ENCODE data around the gene RBMS1. TPM values are rescaled to one million over a fixed set of nuclear protein-coding genes. Genes with fewer than 3 reads are reported as not detected.

RBMS1 gene
- total and polyA plus RNA-seq, 2 of the 4 experiments (the other 2 are of a cell fraction), result 43.5 to 64.9 TPM

DNA sequence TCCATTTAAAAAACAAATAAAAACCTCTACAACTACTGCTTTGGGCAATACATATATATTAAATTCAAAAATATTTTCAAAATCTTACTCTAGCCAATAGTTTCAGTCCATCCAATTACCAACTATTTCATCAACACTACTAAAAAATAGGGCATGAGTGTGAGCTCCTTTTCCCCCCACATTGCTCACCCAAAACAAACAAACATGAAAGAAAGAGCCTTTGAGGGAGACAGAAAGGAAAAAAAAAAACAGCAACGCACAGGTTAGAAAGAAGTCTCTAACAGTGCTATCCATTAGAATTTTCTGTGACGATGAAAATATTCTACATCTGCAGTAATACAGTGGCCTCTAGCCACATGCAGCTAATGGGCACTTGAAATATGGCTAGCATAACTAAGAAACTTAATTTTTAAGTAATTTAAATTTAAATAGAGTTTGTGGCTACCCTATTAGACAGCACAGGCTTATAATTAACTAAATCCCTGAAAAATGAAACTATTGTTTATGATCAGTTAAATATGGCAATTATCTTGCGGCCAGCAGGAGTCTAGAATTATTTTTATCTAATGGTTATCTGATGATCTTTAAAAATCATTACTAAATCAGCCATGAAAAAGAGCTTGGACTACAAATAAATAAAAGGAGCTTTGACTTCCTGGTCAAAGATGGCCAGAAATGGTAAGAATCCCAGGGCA, 59.2 kb downstream of the RBMS1 start:
- dilution Hi-C loops (cut with HindIII; ENCODE audit: low sequenced_read_pairs, unreplicated experiment), result no loop called here
- in situ Hi-C loops (cut with MboI; ENCODE audit: low sequenced_read_pairs), result no loop called here

More for the DNA sequence above, 59.2 kb downstream of the RBMS1 start:
- intact Hi-C loops (cut with micrococcal nuclease), result no loop called here
- Histone ChIP-seq H3K79me1 (ENCODE audit: low read depth in 1 of 2, low read length in 2 of 2) (peaks cover 29 to 59% of the 10 kb centered on the region in 2 experiments), H2AK5ac (ENCODE audit: low read depth, low read length) (no peak overlapping the region), H3K27ac (ENCODE audit: insufficient read depth, low read length) (no peak overlapping the region), H3K27me3 (ENCODE audit: control insufficient read depth, insufficient read depth, low read length) (no peaks in the 10 kb centered on the region), H4K5ac (ENCODE audit: low read depth, low read length) (no peak overlapping the region), H2AK9ac (replicated peaks; ENCODE audit: low read depth, low read length, poor library complexity) (no peak overlapping the region), H3K4me2 (ENCODE audit: low read depth, low read length) (no peak overlapping the region), H3K4ac (ENCODE audit: low read depth, low read length) (no peak overlapping the region), H2BK15ac (ENCODE audit: low read depth, low read length) (no peak overlapping the region), H4K8ac (ENCODE audit: low read depth in 2 of 2, low read length in 2 of 2) (peak overlapping the region in 1 of 2 experiments; percentile 57; a peak in 1 of 4 replicates), H2BK120ac (ENCODE audit: low read depth, low read length) (no peak overlapping the region), H3K56ac (ENCODE audit: extremely low read depth, insufficient read depth, low read length) (no peak overlapping the region), H3K4me1 (ENCODE audit: control insufficient read depth, insufficient read depth, low read length) (peaks cover 7% of the 10 kb centered on the region; the same call in 1 of the 2 replicates), H3K9me3 (ENCODE audit: control insufficient read depth, insufficient read depth, low read length) (peaks cover 4% of the 10 kb centered on the region), H3K9me1 (ENCODE audit: insufficient read depth, low read length) (peaks cover 2% of the 10 kb centered on the region; the same call in 1 of the 2 replicates), H2BK20ac (ENCODE audit: low read depth, low read length) (no peak overlapping the region), H3K9ac (ENCODE audit: low read depth, low read length) (no peak overlapping the region), H3K23ac (ENCODE audit: low read depth, low read length) (no peak overlapping the region), H3K4me3 (ENCODE audit: insufficient read depth, low read depth, low read length) (no peak overlapping the region), H3K14ac (replicated peaks; ENCODE audit: low read depth, low read length) (peak overlapping the region; percentile 52), H4K91ac (ENCODE audit: insufficient read depth, low read depth, low read length) (no peak overlapping the region), H2AFZ (replicated peaks; ENCODE audit: low read length, poor library complexity) (no peak overlapping the region), H3K36me3 (ENCODE audit: control insufficient read depth, insufficient read depth, low read length) (peaks cover 7% of the 10 kb centered on the region), H4K20me1 (ENCODE audit: insufficient read depth, low read length) (0 out of 2 replicates have a peak, but pooled peaks cover 8% of the 10 kb centered on the region), H3K18ac (ENCODE audit: low read depth, low read length) (no peak overlapping the region), H2BK5ac (ENCODE audit: low read depth, low read length, poor library complexity, severe bottlenecking) (peak overlapping the region; percentile 30)
- DNase-seq (no peak), ATAC-seq (ENCODE audit: low read depth) (no peak)
- WGBS, 2 experiments (ENCODE audit: extremely low coverage in 2 of 2, insufficient read length in 1 of 2), result no CpG with 5 or more reads among the region's 3 CpGs
- ChIA-PET CTCF (interaction anchor here (1.2 kb wide), 1 partner anchor 164 kb away, joined by 3 read pairs; no protein-coding TSS in a partner anchor), POLR2A (ENCODE audit: unreplicated experiment) (interaction anchor here (0.6 kb wide), 1 partner anchor 28 kb away, joined by 6 read pairs; no protein-coding TSS in a partner anchor)
- BruUV-seq (replicated peaks), result no TSS peak
- TF ChIP-seq NFE2L2 (IDR thresholded peaks at IDR 0.05; ENCODE audit: low read depth, low read length) (no peak), CEBPB (IDR thresholded peaks at IDR 0.05; ENCODE audit: low read depth, low read length) (no peak)

All from IMR-90 (cell line).